GM11168 (cell line): Measurements from ENCODE around the gene NRXN3.

Experiments used
- in situ Hi-C: fragments of 300-500 bp; cut with MboI; formaldehyde crosslinking; loops from one replicate; pipeline ENCODE4 v1.12.0; 2022; ENCODE audit warnings: low sequenced_read_pairs; ENCODE audit not compliant: unreplicated experiment

The NRXN3 gene

DNA sequence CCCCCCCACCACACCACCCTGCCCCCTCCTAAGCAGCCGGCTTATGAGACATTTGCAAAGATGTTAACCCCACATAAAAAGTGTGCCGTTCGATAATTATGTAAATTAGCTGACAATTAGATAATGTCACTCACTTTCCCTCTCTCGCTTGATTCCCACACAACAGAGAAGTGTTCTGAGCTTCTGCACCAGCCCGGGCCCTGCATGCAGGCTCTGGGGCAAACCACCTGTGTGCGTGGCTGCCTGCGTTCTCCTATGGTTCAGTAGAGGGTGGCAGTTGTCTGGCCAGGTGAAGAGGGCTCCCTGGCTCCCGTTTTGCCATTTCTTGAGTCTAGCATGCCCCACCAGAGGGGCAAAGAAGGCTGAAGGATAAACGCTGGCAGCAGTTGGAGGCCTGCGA, 68.0 kb downstream of the NRXN3 start:
- in situ Hi-C loops = no loop called here

DNA sequence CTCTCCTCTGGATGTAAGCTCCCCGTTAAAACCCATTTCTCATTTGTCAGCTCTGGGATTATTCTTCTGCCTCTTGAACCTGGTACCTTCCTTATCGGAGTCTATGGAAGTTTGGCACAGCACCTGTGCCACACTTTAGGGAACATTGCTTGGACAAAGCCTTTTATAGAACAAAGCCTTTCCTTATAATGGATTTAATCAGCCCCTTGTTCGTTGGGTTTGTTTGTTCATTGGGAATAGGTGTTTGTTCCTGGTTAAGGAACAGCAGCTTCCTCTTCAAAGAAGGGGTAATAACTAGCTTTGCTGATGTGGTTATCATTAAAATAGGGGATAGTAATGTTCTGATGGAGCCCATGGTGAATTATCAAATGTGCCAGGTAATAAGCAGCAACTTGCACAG, 70.4 kb downstream of the NRXN3 start:
- in situ Hi-C loops = no loop called here

DNA sequence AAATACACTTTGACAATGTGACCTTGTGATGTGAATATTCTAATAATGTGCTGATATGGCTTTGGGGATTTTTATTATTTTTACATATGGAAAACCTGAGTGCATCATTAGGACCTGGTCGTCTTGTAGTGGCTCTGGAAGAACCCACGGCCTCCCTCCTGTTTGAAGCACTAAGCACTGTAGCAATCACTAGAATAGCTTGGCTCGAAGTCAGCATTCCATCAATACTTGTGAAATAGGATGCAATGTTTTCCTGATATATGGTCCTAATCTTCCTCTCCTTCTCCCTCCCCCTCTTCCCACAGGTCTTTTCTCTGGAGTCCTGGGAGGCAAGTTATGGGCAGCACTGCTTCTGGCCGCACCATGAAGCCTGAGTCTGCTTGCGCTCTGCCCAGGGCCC, 71.9 kb downstream of the NRXN3 start:
- in situ Hi-C loops = no loop called here

DNA sequence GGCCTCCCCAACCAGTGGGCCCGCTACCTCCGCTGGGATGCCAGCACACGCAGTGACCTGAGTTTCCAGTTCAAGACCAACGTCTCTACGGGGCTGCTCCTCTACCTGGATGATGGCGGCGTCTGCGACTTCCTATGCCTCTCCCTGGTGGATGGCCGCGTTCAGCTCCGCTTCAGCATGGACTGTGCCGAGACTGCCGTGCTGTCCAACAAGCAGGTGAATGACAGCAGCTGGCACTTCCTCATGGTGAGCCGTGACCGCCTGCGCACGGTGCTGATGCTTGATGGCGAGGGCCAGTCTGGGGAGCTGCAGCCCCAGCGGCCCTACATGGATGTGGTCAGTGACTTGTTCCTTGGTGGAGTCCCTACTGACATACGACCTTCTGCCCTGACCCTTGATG, 73.0 kb downstream of the NRXN3 start:
- in situ Hi-C loops = no loop called here

DNA sequence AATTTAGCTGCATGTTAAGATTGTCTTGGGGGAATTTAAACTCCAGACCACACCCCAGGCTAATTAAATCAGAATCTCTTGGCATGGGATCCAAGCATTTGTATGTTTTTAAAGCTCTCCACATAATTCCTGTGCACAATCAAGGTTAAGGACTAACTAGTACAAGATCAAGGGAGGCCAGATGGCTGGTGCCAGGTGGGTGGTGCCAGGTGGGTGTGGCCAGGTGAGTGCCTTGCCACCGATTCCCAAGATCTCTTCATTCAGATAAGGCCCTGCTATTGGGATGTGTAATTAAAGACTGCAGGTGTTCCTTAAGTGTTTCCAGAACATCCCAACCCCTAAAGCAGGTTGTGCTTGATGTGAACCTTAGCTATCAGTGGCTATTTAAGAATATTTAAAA, 75.1 kb downstream of the NRXN3 start:
- in situ Hi-C loops = no loop called here

DNA sequence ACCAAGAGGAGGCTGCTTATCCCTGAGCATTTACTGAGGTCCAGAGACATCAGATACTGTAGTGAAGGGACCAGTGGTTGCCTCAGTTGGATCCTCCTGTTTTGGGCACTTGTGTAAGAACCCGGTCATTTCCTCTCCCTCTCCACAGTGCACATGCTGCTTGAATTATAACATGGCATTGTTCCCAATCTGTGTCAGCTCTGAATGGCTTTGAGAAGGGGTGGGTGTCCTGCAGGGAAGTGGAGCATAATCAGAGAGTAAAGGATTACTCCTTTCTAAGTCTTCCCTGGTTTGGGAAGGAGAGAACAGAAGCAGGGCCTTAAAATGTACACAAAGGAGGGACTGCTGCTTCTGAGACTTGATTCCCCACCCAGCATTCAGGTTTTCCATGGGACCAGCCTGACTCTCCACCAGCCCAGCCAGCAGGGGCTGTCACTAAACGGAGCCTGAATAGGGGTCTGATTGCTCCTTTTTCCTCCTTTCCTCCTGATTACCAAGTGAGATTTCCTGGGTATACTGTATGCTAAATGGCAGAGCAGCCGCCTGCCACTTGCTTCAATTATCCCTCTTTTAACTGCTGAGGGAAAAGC, 78.4 kb downstream of the NRXN3 start:
- in situ Hi-C loops = no loop called here

DNA sequence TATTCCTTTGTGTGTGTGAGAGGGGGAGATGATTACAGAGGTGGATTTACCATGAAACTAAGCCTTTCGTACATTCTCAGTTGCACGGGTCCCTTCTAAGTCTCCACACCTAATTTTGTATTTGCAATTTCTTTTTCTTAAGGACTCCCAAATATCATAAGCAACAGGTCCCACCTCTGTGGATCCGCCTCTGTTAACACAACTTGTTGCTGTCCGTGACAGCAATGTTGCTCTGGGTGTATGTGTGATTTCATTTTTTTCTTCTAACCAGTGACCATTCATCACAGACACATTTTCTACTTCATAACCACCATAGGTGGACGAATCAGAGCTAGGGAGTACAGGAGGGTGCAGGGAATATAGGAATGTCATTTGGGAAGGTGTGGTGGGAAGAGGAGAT, 81.1 kb downstream of the NRXN3 start:
- in situ Hi-C loops = no loop called here

DNA sequence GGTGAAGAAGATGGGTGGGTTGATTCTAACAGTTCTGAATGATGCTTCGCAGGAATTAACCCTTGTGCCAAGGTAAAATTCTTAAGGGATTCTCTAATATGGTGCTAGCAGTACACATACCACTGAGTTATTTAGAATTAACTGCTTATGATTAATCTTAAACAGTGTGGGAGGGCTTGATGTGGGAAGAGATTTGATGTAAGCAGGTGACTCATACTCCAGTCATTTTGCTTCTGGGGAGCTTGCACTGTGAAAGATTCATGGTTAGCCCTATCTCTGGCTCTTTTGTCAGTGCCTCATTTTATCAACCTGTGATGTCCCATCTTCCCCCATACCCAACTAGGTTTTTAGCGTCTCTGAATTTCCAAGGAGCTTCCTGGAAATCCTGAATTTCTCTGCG, 83.8 kb downstream of the NRXN3 start:
- in situ Hi-C loops = no loop called here

DNA sequence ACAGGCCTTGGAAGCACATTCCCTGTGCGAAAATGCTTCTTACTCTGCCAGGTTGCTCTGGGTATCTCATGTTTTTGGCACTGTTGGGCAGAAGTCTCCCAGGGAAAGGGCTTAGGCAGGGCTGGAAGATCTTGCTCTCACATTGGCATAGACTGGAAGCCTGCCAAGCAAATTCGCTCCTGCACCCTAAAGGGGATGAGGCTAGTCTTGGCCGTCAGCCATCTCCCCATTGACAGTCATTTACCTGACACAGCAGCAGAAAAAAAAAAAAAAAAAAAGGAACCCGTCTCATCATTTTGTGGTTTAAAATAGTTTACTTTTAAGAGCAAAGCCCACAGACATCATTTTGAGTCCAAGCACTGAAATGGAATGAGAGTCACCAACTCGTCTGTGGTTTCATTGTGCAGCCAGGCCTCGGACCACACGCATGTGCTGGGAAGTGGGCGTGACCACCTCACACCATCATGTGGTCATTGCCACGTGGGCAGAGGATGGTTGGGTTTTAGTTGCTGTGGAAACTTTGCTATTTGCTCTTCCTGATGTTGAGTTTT, 84.8 kb downstream of the NRXN3 start:
- in situ Hi-C loops = no loop called here

DNA sequence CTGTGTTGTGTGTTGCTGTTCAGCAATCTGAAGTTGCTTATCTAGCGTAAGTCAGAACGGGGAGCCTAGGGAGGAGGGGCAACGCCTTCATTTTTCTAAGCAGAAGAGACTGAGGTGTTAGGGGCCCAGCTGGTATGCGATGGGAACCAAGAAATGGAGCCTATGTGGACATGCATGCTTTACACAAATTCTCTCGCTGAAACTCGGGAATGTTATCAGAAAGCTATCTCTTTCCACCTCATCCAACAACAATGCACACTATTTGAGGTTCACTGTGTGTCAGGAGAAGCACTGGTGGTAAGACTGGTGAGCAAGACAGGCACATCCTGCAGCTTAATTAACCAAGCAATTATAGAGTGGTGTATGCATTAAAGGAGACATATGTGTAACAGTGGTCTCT, 89.7 kb downstream of the NRXN3 start:
- in situ Hi-C loops = no loop called here

DNA sequence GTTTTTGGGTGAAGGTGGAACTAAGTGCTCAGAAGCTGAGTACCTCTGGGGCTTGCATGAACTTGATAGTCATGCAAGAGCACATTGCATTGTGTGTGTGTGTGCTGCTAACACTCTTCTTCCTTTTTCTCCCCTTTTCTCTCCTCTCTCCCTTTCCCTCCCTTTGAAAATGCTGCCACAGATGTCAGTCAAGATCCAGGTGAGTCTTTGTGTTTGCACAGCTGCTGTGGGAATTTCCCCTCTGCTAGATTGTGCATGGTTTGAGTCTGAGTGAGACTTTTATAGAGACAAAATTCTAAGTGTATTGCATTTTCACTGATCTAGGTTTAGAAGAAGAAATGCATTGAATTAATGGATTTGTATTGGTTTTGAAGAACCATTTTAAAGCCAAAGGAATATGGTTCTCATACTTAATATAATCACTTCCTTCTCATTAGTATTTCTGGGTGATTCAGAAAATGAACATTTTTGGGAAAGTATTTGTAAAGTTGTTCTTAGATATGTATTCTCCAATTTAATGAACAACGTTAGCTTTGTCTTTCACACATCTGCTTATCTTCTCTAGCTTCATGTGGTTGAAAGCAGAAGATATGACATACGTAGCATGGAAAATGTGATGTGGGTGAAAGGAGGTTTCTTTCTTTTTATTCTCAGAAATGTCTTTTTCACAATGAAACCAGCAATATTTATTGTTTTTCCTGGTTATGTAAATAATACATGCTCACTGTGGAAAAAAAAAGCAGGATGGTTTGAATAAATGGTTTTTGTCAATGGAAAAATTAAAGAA, 108.5 kb downstream of the NRXN3 start:
- in situ Hi-C loops = no loop called here

DNA sequence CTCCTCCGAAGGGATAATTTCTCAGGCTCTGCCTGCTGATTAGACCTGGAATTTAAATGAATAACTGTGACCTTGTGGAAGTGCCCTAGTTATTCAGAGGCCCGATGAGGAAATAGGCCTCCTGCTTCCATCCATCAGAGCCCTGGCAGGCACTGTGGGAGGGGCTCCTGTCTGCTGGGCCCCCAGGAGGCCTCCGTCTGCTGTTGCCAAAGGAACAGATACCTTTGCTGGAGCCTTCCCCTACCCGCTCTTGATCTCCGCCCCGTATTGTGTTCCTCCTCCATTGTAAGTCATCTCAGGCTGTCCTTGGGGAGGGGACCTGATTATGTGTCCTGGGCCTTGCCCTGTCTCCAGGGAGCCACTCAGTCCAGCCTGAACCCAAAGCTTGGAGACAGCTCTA, 112.3 kb downstream of the NRXN3 start:
- in situ Hi-C loops = no loop called here

DNA sequence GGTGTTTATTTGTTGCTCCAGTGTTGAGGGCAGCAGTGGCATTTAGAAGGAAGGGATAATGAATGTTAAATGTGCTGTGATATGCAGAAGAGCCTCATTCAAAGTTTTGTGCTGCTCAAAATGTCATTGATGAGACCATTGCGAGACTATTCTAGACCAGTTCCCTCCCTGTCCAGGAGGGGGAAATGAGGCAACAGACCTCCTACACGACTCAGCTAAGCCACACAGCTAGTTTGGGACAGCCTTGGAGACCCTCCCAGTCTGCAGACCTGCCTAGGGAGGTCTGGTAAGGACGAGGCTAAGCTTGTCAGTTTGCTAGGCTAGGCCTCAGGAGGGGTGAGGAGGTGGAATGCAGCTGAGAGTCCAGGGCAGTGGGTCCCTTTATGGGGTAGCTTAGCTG, 116.0 kb downstream of the NRXN3 start:
- in situ Hi-C loops = no loop called here

DNA sequence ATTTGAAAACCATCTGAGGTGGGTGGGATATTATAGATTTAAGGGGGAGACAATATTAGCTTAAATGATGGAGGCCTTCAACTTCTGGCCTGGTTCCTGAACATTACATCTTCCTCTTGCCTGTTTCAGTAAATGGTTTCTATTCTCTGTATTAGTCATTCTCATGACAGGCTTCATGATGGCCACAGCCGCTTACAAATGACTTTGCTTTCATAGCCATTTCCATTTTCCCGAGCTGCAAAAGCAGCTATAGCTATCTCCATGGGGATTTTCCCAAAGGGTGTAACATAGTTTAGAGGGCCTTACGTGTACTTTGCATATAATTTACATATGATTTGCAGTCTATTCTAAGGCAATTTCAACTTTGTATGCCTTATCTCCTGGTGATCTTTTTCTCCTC, 121.8 kb downstream of the NRXN3 start:
- in situ Hi-C loops = no loop called here

DNA sequence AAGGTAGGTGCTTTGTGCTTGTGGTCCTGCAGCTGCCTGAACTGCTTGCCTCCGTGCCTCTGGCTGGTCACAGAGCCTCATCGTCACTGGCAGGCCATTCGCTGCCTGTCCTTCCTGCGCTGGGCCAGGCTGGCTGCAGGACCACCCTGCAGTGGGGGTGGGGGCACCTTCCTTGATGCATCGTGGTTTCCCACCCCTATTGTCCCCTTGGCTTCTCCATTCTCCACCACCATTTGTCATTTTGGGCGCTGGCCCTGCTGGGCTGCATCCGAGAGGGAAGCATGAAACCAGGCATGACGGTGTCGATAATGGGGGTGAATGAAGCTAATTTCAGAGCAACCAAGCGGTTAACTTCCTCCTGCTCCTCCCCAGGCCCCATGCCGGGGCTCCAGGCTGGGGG, 127.7 kb downstream of the NRXN3 start:
- in situ Hi-C loops = no loop called here

DNA sequence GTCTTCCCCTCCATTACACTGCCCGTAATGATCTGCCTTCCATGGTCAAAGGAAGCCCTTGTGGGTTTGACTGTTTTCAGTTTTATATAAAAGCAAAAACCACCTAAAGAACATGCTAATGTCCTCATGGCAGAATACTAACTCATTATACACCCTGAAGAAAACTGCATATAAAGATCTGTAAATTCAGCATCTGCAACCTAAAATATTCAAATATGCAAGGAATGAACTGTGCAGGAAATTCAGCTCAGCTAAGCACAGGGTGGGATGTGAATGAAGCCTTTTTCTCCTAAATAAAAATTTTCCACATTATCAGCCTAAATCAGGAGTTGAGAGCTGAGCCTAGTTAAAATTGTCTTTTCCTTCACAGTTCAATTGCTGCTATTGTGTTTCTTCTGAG, 128.1 kb downstream of the NRXN3 start:
- in situ Hi-C loops = no loop called here

DNA sequence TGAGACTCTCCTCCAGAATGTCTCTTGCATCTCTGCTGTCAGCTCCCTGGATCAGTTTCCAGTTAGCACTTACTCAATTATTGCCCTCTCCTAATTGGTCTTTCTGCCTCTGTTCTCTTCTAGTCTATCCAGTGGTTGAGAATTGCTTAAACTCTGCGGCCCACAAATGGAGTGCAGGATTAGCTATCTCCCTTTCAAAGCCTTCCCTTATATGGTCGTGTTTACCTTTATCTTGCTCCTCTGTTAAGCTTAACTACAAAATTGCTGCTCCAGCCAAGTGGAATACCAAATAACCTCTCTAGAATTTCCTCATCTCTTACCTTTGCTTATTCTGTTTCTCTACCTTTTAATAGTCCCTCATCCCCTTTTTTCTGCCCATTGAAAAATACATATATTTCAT, 132.7 kb downstream of the NRXN3 start:
- in situ Hi-C loops = no loop called here

DNA sequence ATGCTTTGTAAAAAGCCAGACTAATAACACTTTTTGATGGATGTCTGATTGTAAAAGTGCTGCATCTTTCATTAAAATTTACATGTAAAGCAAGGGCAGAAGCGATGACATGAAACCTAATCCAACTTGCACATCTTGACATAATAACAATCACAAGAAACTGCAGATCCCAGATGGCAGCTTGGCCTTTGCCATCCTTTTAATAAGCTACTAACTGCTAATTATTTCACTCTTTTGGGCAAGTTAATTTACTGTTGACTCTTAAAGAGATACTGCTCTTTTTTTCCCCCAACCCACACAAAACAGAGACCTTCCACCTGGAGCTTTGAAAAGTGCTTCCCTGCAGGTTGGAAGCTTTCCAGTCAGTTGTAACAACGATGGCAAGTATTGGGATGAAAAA, 137.5 kb downstream of the NRXN3 start:
- in situ Hi-C loops = no loop called here

DNA sequence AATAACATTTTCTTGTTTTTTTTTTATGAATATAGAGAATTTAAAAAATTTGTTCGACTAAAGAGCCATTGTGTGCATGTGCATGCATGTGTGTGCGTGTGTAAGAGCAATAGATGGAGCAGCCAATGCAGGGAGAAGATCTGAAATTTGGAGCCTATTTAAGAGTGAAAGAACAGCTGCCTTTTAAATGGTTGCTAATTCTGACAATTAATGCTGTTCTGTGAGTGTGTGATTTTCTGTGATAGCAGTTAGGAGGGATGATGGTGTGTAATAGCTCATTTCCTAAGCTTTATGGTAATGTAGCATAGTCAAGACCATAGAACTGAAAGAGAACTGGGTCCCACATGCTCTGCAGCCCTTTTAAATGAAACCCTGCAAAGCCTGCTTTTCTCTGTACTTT, 137.9 kb downstream of the NRXN3 start:
- in situ Hi-C loops = no loop called here

DNA sequence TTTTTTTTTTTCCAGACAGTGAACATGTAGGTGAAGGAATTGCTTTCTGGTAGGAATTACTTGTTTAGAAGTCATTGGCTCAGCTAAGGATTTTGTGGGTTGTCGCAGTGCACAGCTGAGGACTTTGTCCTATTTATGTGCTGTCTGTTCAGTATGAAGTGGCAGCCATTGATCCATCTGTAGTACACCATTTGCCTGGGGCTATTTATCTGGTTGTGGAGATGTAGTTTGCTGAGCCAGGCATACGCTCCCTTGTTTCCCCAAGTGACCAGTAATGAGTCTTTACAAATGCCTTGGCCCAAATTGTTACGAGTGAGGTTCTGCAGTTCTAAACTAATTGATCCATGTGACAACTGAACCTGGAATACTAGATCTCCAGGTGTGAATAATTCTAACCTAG, 140.1 kb downstream of the NRXN3 start:
- in situ Hi-C loops = no loop called here

DNA sequence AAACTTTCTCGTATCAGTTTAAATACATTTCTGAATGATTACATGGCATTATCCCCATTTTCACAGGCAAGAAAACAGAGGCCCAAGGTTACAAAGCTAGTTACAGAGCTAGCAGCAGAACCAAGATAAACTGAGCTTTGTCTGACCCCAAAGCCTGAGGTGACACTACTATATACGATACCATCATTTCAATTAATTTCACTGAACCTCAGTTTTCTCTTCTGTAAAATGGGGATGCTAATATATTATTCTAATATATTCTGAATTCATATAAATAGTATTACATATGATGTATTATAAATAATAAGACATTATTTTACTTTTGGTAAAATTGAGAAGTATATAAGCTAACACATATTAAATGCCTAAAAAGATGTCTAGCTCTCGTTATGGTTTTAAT, 143.3 kb downstream of the NRXN3 start:
- in situ Hi-C loops = no loop called here

DNA sequence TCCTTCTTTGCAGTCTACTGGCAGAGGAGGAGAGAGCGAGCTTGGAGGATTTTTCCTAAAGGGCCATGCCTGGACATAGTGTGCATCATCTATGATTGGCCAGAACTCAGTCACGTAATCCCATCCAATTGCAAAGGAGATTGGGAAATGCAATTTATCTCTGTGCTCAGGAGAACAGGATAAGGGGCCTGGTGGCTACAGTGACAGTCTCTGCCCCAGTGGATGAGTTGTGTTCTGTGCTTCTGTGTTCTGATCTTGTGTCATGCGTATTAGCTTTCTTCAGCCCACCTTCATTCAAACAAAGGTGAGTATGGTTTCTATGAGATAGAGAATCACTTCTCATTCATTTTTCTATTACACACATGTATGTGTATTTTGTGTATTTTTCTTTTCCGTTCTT, 144.3 kb downstream of the NRXN3 start:
- in situ Hi-C loops = no loop called here
